Activated CD4-positive, CD25-positive, alpha-beta regulatory T cell (primary cell): ENCODE data around the gene LYPD3.

Experiments used
- DNase-seq, 4 experiments: peaks; one replicate each; lab custom pipeline; 2025; lab: John Stamatoyannopoulos, UW

LYPD3 gene

DNA sequence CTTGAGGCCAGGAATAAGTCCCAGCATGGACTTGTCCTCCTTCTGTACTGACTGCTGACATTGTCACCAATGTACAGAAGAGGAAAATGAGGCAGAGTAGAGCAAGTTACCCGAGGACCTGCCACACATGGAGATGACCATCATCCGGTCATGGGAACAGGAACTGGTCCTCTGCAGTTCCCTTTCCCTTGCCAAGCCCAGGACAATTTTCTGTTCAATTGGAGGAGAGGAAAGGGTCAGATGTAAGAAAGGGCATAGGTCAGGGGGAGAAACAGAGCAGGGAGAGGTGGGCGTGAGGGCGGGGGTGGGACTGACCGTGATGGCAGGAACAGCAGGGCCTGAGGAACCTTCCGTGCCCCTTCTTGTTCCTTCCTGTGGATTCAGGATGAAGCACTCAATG, 20.5 kb upstream of the LYPD3 start:
- DNase-seq, result no peak

- DNase-seq, result no peak
These were observed 17.9 kb upstream of the LYPD3 start for GRCh38 chr19:43483281-43483680.

DNA sequence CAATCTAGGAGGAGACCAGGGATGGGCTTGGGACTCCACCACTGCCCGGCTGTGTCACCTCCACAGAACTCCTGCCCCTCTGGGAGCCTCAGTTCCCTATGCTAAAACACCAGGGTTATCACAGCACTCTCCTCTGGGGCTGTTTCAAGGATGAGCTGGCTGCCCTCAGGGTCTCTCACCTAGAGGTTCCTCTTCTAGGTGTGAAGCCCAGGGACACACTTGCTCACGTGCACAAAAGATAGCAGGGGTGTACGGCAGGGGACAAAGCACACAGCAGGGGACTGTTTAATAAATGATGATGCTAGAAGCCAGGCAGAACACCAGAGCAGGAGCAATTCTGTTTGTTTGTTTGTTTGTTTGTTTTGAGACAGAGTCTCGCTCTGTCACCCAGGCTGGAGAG, 16.8 kb upstream of the LYPD3 start:
- DNase-seq, result no peak

- no peak for DNase-seq
These were observed 16.3 kb upstream of the LYPD3 start for GRCh38 chr19:43481701-43482100.

GRCh38 chr19:43480574-43480973, 15.2 kb upstream of the LYPD3 start:
- no peak for DNase-seq

DNA sequence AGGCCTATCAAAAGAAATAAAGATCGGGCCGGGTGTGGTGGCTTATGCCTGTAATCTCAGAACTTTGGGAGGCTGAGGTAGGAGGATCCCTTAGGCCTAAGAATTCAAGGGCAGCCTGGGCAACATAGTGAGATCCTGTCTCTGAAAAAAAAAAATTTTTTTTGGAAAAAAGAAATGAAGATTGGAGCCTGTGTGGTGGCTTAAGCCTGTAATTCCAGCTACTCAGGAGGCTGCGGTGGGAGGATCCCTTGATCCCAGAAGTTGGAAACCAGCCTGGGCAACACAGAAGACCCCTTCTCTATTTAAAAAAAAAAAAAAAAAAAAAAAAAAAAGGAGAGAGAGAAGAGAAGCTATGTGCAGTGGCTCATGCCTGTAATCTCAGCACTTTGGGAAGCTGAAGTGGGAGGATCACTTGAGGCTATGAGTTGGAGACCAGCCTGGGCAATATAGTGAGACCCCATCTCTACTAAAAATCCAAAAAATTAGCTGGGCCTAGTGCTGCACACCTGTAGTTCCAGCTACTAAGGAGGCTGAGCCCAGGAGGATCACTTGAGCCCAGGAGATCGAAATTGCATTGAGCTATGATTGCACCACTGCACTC, 14.7 kb upstream of the LYPD3 start:
- DNase-seq, result no peak

- no peak for DNase-seq
These were observed 13.8 kb upstream of the LYPD3 start for GRCh38 chr19:43479226-43479625.

- DNase-seq, result no peak
These were observed 12.9 kb upstream of the LYPD3 start for GRCh38 chr19:43478323-43478722.

DNA sequence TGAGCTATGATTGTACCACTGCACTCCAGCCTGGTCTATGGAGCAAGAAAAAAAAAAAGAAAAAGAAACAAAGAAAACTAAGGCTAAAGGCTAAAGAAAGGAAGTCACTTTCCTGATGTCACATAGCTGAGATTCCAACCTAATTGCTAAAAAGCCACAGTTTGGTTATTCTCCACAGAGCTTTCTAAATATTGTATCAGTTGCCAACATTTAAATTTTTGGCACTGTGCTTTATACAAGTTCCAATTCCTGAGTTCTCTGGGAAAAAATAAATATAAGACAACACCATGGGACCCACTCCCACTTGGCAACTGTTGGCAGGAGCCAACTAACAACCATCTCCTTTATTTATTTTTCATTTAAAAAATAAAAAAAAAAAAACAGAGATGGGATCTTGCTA, 11.2 kb upstream of the LYPD3 start:
- no peak for DNase-seq

GRCh38 chr19:43474986-43475705, 9.7 kb upstream of the LYPD3 start:
- peak; percentile 84 to 92 (median 90) for DNase-seq

DNA sequence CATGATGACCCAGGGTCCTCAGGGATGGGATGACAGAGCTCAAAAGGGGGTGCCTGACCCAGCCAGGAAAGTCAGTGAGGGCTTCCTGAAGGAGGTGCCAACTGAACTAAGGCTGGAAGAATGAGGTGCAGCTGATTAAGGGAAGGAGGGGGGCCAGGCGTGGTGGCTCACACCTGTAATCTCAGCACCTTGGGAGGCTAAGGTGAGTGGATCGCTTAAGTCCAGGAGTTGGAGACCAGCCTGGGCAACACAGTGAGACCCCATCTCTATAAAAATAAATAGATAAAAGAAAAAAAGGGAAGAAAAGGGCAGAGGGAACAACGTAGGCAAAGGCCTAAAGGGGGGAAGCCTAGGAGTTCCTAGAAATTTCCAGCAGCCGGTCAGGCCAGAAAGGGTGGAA, 9.1 kb upstream of the LYPD3 start:
- no peak for DNase-seq

DNA sequence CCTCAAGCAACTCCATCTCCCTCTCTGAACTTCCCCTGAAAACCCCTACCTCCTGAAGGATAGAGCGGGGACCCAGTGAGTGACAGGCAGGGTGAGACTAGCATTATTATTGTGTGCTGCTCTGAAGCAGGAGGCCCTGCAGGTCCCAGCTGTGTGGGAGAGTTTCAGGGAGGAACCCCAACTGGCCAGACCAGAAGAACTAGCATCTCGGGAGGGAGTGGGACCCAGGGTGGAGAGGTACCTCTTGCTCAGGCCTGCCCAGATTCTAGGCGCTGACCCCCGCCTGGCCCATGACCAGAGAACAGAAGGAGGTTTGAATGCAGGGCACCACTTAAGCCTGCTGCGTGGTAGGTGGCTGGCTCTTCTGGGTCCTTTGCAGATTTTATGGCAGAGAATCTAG, 5.7 kb upstream of the LYPD3 start:
- no peak for DNase-seq

DNA sequence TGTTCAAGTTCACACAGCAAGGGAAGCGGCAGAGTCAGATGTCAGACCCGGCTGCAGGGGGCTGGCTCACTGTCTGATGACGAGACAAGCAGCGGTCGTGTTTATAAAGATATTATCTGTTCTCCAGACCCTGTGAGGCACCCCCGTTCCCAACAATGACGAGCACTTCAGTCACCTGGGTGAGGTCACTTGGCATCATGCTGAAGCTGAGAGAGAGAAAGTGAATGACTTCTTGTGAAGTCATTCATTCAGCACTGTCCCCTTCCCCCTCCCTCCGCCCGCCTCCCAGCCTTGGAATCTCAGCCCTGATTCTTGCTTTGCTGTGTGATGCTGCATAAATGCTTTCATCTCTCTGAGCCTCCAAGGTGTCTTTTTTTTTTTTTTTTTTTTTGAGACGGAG, 4.9 kb upstream of the LYPD3 start:
- peak in 2 of 4 experiments; percentile 13 to 21 for DNase-seq

- DNase-seq, result no peak
These were observed 3.7 kb upstream of the LYPD3 start for GRCh38 chr19:43469160-43469480.

GRCh38 chr19:43468354-43469159, 3.1 kb upstream of the LYPD3 start:
- DNase-seq, result no peak

DNA sequence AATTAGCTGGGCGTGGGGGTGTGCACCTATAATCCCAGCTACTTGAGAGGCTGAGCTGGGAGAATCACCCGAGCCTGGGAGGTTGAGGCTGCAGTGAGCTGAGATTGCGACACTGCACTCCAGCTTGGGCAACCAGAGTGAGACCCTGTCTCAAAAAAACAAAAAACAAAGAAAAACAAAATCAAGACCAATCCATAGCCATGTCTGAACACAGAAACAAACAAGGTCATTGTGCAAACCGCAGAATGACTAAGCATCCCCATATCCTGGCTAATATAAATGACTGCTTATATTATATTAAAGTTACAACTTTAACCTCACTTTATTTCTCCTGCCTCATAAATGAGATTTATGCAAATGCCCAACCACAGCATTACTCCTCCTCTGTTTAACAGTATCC, 2.3 kb upstream of the LYPD3 start:
- DNase-seq, result no peak

DNA sequence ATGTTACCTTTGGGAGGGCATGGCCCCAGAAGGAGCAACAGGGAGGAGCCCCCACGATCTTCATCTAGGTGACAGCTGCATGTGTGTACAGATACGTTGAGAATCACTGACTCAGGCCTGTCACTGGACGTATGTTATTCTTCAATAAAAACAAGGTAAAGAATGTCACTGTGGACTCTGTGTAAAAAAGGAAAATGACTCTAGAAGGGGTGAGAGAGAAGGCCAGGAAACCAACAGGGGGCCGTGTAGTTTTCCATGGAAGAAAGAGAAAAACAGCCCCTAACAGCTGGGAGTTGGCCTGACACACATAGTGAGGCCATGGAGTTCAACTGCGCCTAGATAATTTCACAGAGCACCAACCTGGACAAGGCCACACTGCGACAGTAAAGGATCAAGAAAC, 1.9 kb upstream of the LYPD3 start:
- DNase-seq, result no peak

DNA sequence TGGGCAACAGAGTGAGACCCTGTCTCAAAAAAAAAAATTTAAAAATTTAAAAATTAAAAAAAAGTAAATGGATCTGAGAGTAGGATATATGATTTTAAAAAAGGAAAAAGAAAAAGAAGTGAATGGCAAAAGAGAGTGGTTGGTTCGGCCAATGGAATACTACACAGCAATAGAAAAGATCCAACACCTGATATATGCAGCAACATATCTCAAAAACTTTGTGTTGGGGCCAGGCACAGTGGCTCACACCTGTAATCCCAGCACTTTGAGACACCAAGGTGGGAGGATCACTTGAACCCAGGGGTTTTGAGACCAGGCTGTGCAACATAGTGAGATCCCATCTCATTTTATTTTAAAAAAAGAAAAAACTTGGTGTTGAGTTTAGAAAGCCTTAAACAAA, 1.4 kb upstream of the LYPD3 start:
- no peak for DNase-seq

GRCh38 chr19:43464134-43464775, 1.2 kb downstream of the LYPD3 start:
- DNase-seq, result peak in 3 of 4 experiments; percentile 56 to 73 (median 65)

DNA sequence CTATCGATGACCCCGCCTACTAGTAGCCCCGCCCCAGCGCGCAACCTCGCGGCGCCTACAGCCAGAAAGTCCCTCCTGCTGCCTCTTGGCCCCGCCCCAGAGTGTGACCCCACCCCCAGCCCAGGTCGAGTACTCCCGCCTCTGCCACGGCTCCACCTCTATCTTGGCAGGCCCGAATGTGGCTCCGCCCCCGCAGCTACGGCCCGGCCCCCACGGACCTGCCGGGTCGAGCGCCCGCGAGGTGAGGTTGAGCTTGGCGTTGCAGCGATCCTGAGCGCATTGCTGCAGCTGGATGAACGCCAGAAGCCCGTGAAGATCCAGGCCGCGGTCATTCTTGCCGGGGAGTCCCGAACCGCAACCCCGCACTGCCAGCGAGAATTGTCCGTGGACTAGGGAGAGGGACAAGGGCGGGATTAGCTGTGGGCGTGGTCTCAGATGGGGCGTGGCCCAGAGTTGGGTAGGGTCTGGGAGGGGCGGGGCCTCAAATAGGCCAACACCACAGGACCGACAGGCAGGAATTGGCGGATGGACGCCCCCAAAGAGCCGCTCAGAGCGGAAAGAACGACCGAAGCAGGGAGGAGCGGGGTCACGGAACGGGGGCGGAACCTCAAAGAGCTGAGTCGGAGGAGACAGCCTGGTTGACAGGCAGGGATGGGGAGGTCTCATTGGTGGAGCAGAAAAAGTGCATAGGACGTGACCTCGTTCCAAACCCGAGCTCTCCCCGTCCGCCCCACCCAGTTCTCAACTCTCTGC, 1.9 kb downstream of the LYPD3 start:
- DNase-seq, result peak; percentile 97 to 99 (median 99)

GRCh38 chr19:43462785-43463380, 2.5 kb downstream of the LYPD3 start:
- DNase-seq, result no peak

- no peak for DNase-seq
These were observed 3.0 kb downstream of the LYPD3 start for GRCh38 chr19:43462383-43462782.
